Measurements from ENCODE around the gene STRA6.

DNA sequence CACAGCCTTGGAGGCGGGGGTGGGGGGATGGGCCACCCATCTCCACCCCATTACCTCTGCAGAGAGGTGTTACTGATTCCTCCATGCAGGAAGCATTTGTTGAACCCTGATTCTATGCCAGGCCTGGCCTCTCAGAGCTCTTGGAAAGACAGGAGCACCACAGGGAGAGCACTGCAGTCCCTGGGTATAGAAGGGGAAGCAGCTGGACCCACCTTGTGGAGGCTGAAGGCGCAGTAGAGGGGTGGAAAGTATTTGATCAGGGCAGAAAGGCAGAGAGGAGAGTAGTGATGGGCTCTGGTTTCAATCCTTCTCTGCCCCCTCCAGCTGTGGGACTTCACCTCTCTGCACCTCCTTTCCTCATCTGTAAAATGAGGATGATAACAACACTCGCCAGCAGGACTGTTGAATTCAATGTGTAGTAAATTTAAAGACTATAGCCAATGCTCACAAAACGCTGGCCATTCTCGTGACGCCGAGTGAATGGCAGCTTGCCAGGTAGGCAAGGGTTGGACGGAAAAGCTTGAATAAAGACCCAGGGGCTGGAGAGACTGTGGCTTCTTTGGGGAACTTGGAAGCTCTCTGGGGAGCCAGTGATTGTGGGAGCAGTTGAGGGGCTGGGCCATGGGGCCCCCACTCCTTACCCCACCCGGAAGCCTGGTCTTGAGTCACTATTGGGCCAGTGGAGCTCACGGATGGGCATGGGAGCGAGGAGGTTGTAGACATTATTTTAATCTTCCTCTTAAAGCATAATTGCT, 25.6 kb upstream of the STRA6 start:
- TF ChIP-seq, protein P1, sequence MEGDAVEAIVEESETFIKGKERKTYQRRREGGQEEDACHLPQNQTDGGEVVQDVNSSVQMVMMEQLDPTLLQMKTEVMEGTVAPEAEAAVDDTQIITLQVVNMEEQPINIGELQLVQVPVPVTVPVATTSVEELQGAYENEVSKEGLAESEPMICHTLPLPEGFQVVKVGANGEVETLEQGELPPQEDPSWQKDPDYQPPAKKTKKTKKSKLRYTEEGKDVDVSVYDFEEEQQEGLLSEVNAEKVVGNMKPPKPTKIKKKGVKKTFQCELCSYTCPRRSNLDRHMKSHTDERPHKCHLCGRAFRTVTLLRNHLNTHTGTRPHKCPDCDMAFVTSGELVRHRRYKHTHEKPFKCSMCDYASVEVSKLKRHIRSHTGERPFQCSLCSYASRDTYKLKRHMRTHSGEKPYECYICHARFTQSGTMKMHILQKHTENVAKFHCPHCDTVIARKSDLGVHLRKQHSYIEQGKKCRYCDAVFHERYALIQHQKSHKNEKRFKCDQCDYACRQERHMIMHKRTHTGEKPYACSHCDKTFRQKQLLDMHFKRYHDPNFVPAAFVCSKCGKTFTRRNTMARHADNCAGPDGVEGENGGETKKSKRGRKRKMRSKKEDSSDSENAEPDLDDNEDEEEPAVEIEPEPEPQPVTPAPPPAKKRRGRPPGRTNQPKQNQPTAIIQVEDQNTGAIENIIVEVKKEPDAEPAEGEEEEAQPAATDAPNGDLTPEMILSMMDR (IDR thresholded peaks at IDR 0.05) = no peak
- TF ChIP-seq EP300 (IDR thresholded peaks at IDR 0.05) = no peak
- no peak for TF ChIP-seq POLR2A (IDR thresholded peaks at IDR 0.05)
